Measurements from ENCODE around the gene ROR1. TPM values are rescaled to one million over a fixed set of nuclear protein-coding genes. Genes with fewer than 3 reads are reported as not detected.

Gene ROR1
- total and polyA plus RNA-seq, 2 donors (not counting 1 experiment from before 2014, with no cell fraction given): 0.46 to 16.0 TPM

DNA sequence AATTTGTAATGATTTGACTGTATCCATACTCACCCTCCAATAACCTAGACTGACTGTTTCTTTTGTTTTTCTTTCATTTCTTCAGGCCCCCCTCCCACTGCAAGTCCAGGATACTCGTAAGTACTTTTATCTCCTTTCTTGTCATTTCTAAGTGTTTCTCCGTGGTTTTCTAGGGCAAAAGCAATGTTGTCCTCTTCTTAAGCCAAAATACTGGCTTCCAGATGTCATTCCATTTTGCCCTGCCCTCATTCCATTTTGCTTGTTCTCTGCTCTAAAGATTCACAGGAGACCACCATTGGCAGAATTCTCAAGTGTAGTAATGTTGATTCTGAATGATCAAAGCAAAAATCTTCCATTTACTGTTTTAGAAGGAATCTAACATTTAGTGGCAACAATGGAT is 276.8 kb downstream of the ROR1 start:
- Histone ChIP-seq H3K27me3 (replicated peaks in 1 of 4; ENCODE audit: control extremely low read depth in 1 of 4, control insufficient read depth in 3 of 4, insufficient read depth in 4 of 4, low read length in 3 of 4) (no peaks in the 10 kb centered on the region), H2AFZ (ENCODE audit: insufficient read depth, low read depth, low read length, poor library complexity, severe bottlenecking) (no peak overlapping the region), H3K4me3 (ENCODE audit: control extremely low read depth in 1 of 5, extremely low read depth in 1 of 5, insufficient read depth in 1 of 5, low read depth in 2 of 5, low read length in 4 of 5) (no peak overlapping the region), H4K20me1 (ENCODE audit: control insufficient read depth, insufficient read depth, low read length, poor library complexity, severe bottlenecking) (no peaks in the 10 kb centered on the region), H3K9ac (ENCODE audit: low read length) (no peak overlapping the region), H3K9me3 (ENCODE audit: control extremely low read depth in 1 of 3, control insufficient read depth in 2 of 3, insufficient read depth in 1 of 3, low read length in 2 of 3) (no peaks in the 10 kb centered on the region), H3K27ac (ENCODE audit: low read length in 2 of 2) (no peak overlapping the region), H3K79me2 (ENCODE audit: control insufficient read depth, insufficient read depth, low read length) (no peaks in the 10 kb centered on the region), H3K36me3 (replicated peaks in 1 of 2; ENCODE audit: control extremely low read depth in 1 of 2, control insufficient read depth in 1 of 2, extremely low read depth in 1 of 2, insufficient read depth in 2 of 2, low read length in 1 of 2) (no peaks in the 10 kb centered on the region), H3K4me1 (ENCODE audit: control insufficient read depth in 2 of 2, insufficient read depth in 2 of 2, low read length in 2 of 2) (no peaks in the 10 kb centered on the region), H3K4me2 (replicated peaks; ENCODE audit: low read depth, low read length, poor library complexity, severe bottlenecking) (no peak overlapping the region)
- intact Hi-C loops (cut with micrococcal nuclease): loop anchor here (5.0 kb wide), 1 partner anchor 43 kb away; no protein-coding TSS in a partner anchor
- TF ChIP-seq EZH2 (IDR thresholded peaks at IDR 0.05; ENCODE audit: borderline replicate concordance, insufficient read depth, low read depth, low read length, poor library complexity, severe bottlenecking): no peak
- TF ChIP-seq, protein P1, sequence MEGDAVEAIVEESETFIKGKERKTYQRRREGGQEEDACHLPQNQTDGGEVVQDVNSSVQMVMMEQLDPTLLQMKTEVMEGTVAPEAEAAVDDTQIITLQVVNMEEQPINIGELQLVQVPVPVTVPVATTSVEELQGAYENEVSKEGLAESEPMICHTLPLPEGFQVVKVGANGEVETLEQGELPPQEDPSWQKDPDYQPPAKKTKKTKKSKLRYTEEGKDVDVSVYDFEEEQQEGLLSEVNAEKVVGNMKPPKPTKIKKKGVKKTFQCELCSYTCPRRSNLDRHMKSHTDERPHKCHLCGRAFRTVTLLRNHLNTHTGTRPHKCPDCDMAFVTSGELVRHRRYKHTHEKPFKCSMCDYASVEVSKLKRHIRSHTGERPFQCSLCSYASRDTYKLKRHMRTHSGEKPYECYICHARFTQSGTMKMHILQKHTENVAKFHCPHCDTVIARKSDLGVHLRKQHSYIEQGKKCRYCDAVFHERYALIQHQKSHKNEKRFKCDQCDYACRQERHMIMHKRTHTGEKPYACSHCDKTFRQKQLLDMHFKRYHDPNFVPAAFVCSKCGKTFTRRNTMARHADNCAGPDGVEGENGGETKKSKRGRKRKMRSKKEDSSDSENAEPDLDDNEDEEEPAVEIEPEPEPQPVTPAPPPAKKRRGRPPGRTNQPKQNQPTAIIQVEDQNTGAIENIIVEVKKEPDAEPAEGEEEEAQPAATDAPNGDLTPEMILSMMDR (IDR thresholded peaks at IDR 0.05): no peak
- DNase-seq (no peak), ATAC-seq (ENCODE audit: low read depth) (no peak)
- H3K4me1 Mint-ChIP-seq: no peaks in the 10 kb centered on the region
- POLR2A ChIA-PET: no interaction called here
- CTCF ChIA-PET: no interaction called here
- H3K27ac Mint-ChIP-seq: no peak overlapping the region
- 78% methylated on average over 2 of the region's 2 CpGs for WGBS (ENCODE audit: insufficient coverage)
- peaks cover 1% of the 10 kb centered on the region for H3K9me3 Mint-ChIP-seq (ENCODE audit: insufficient read depth)
- H3K27me3 Mint-ChIP-seq: no peaks in the 10 kb centered on the region
- no peak overlapping the region for H3K4me3 Mint-ChIP-seq

DNA sequence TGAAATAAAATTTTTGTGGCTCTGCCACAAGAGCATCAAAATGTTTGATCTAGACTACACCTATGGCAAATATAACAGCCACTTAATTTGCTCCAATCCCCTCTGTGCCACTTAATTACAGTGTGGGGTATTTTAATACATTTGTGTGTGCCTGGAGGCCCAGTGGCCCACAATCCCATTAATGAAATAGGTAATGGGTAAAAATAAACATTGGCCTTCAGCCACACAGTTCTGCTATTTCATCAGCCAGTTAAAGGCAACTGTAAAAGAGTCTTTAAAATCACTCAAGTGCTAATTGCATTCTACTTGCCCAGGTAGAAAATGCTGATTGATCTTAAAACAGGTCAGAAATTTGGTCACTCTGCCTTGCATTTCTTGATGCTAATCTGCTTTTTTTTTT is 278.0 kb downstream of the ROR1 start:
- Histone ChIP-seq H3K79me2 (ENCODE audit: control insufficient read depth, insufficient read depth, low read length) (no peaks in the 10 kb centered on the region), H2AFZ (ENCODE audit: insufficient read depth, low read depth, low read length, poor library complexity, severe bottlenecking) (no peak overlapping the region), H3K27me3 (replicated peaks in 1 of 4; ENCODE audit: control extremely low read depth in 1 of 4, control insufficient read depth in 3 of 4, insufficient read depth in 4 of 4, low read length in 3 of 4) (no peaks in the 10 kb centered on the region), H4K20me1 (ENCODE audit: control insufficient read depth, insufficient read depth, low read length, poor library complexity, severe bottlenecking) (no peaks in the 10 kb centered on the region), H3K27ac (ENCODE audit: low read length in 2 of 2) (no peak overlapping the region), H3K9ac (ENCODE audit: low read length) (no peak overlapping the region), H3K4me1 (ENCODE audit: control insufficient read depth in 2 of 2, insufficient read depth in 2 of 2, low read length in 2 of 2) (no peaks in the 10 kb centered on the region), H3K4me2 (replicated peaks; ENCODE audit: low read depth, low read length, poor library complexity, severe bottlenecking) (no peak overlapping the region), H3K9me3 (ENCODE audit: control extremely low read depth in 1 of 3, control insufficient read depth in 2 of 3, insufficient read depth in 1 of 3, low read length in 2 of 3) (no peaks in the 10 kb centered on the region), H3K4me3 (ENCODE audit: control extremely low read depth in 1 of 5, extremely low read depth in 1 of 5, insufficient read depth in 1 of 5, low read depth in 2 of 5, low read length in 4 of 5) (no peak overlapping the region), H3K36me3 (replicated peaks in 1 of 2; ENCODE audit: control extremely low read depth in 1 of 2, control insufficient read depth in 1 of 2, extremely low read depth in 1 of 2, insufficient read depth in 2 of 2, low read length in 1 of 2) (no peaks in the 10 kb centered on the region)
- TF ChIP-seq EZH2 (IDR thresholded peaks at IDR 0.05; ENCODE audit: borderline replicate concordance, insufficient read depth, low read depth, low read length, poor library complexity, severe bottlenecking): no peak
- TF ChIP-seq, protein P1 (IDR thresholded peaks at IDR 0.05): no peak
- Mint-ChIP-seq H3K4me1 (no peaks in the 10 kb centered on the region), H3K9me3 (ENCODE audit: insufficient read depth) (peaks cover 1% of the 10 kb centered on the region), H3K4me3 (no peak overlapping the region), H3K27me3 (no peaks in the 10 kb centered on the region), H3K27ac (no peak overlapping the region)
- intact Hi-C loops (cut with micrococcal nuclease): loop anchor here (5.0 kb wide), 1 partner anchor 44 kb away; no protein-coding TSS in a partner anchor
- ATAC-seq (ENCODE audit: low read depth) (no peak), DNase-seq (no peak)
- POLR2A ChIA-PET: no interaction called here
- CTCF ChIA-PET: no interaction called here
